ENCODE results near the gene HLA-DRB1.
"Not testable (repeated sequence)": the region's sequence is repeated elsewhere in the genome, so short reads cannot be mapped to it uniquely, and the experiment has no call there.

HLA-DRB1 gene

DNA sequence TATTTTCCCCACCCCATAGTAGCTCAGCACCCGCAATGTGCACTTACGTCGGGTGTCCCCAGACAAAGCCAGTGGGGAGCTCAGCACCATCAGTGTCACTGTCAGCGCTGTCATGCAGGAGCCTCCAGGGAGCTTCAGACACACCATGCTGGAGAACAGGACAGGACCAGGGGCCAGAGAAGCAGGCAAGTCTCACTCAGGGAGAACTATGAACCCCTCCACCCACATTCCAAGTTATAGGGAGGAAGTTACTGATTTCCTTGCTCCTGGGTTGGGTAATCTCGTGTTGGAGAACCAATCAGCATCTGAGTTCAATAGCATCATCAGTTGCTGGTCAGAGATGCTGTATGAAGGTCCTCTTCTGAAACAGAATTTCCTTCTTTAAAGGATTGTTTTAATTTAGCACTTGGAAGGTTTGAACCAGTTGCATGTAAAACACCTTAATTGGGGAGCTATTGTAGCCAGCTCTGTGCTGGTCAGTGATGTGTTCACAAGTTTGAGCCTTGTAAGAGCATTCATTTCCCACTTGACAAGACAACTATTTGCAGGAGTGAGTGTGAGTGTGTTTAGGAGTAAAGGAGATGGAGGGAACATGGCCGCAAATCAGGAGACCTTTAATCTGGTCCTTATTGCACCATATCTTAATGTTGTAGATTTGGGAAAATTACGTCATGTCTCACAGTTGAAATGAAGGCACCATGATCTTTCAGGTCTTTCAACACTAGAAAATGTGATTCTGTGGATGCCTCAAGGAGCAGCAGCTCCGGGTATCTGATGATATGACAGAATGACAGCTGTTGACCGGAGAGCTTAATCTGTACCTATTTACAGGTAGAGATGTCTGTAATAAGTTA lies at the start of gene HLA-DRB1:
Gene HLA-DRB1 (minus strand): TSS at position 253 of the 854 bp plus-strand sequence. CDS start 106 bp downstream, at position 147.
- peak in 1 of 2 donors; percentile 1 for DNase-seq (ENCODE audit: low read depth in 1 of 2, low spot score in 1 of 2)

DNA sequence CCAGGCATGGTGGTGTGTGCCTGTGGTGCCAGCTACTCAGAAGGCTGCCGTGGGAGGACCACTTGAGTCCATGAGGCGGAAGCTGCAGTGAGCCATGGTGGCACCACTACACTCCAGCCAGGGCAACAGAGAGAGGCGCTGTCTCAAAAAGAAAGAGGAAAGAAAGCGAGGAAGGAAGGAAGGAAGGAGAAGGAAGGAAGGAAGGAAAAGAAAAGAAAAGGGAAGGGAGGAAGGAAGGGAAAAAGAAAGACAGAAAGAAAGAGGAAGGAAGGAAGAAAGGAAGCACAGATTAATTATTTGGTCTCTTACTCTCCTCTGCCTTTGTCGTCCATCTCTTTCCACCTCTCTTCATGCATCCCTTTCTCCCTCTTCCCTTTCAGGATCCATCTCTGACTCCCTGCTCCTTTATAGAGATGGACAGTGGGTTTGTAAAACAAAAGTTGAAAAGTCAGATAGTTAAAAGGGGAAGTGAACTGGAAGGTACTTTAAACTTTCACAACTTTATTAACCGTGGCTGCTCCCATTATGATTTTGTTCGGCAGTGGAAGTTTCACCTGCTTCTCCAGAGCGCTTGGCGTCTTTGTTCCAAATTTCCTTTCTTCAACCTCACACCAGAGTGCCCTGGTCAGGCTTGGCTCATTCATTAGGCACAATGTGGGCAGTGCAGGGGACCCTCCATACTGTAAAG lies 49.0 kb upstream of the HLA-DRB1 start:
- no peak for DNase-seq (ENCODE audit: low read depth in 1 of 2, low spot score in 1 of 2)

DNA sequence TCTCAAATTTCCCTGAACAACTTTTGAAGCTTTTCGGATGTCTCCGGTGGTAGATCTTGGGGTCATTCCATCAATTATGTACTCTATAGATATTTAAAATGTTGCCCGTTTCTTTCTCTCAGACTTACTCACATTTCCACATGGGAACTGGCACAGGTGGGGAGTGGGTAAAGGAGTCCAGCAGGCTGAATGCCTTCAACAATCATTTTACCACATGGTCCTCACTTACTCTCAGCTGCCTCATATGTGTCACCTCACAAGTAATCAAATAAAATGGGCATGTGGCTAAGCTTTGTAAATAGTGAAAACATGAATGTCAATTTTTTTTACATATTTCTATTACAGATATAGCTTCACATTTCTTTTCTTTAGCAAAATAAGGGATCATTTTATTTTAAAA lies 48.2 kb upstream of the HLA-DRB1 start:
- no peak for DNase-seq (ENCODE audit: low read depth in 1 of 2, low spot score in 1 of 2)

GRCh38 chr6:32637219-32637880 lies 47.7 kb upstream of the HLA-DRB1 start, which contains the start of gene HLA-DQA1:
Gene HLA-DQA1, plus strand, starts transcription at chr6:32637406. Its CDS starts 53 bp downstream, at chr6:32637459.
- no peak for DNase-seq (ENCODE audit: low read depth in 1 of 2, low spot score in 1 of 2)

DNA sequence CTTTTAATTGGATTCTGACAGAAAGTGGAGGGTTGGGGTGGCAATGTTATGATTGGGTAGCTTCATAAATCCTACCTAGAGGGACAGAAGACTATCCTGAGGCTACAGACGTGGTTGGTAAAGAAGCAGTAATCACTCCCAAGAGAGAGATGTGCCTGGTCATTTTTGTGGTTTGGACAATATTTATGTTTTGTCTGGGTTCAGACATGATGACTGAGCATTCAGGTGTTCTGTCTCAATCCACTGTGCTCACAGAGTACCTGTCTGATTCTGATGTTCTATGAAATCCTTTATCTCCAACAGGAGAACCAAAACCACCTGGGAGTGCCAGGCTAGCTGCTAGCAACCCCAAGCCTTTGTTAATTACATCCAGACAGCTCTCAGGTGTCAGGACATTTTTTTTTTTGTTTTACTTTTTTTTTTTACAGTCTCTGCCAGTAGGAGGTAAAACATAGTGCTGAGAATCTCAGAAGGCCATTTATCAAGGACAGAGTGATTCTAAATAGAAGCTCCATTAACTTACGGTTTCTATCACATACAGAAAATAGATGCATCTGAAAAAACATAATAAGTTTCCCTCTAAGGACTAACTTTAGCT lies 46.0 kb upstream of the HLA-DRB1 start:
- no peak for DNase-seq (ENCODE audit: low read depth in 1 of 2, low spot score in 1 of 2)

GRCh38 chr6:32629793-32630192 lies 40.1 kb upstream of the HLA-DRB1 start:
- not testable (repeated sequence) for DNase-seq (ENCODE audit: low read depth in 1 of 2, low spot score in 1 of 2)

- DNase-seq (ENCODE audit: low read depth in 1 of 2, low spot score in 1 of 2) = no peak
These were observed 38.2 kb upstream of the HLA-DRB1 start for GRCh38 chr6:32627831-32628230.

DNA sequence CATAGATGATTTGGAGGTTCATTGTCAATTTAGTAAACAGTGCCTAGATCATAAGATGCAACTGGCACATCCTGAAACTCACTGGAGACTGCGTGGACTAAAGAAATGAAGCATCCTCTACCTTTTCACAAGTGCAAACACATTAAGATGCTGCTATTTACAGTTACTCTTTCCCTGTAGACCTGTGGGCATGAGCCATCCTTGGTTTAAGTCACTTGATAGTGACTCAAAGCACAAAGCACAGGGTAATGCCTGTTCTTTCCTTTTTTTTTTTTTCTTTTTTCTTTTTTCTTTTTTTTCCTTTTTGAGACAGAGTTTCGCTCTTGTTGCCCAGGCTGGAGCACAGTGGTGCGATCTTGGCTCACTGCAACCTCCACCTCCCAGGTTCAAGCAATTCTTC lies 37.6 kb upstream of the HLA-DRB1 start:
- DNase-seq (ENCODE audit: low read depth in 1 of 2, low spot score in 1 of 2) = no peak

- DNase-seq (ENCODE audit: low read depth in 1 of 2, low spot score in 1 of 2) = no peak
These were observed 35.5 kb upstream of the HLA-DRB1 start for GRCh38 chr6:32625137-32625536.

DNA sequence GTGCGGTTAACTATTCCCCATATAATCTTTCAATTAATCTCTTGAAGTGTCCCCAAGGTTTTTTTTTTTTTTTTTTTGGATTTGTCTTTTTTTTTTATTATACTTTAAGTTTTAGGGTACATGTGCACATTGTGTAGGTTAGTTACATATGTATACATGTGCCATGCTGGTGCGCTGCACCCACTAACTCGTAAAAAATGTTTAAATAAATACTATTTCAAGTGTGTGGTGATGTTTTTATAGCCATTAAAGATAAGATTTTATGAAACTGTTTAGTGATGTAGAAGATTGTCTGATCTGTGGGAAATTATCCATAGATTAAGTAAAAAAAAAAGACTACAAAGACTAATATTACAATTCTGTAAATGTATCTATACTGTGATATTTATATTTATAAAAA lies 34.9 kb upstream of the HLA-DRB1 start:
- DNase-seq (ENCODE audit: low read depth in 1 of 2, low spot score in 1 of 2) = no peak

GRCh38 chr6:32623693-32624092 lies 34.0 kb upstream of the HLA-DRB1 start:
- DNase-seq (ENCODE audit: low read depth in 1 of 2, low spot score in 1 of 2) = no peak

GRCh38 chr6:32622545-32623401 lies 33.1 kb upstream of the HLA-DRB1 start:
- DNase-seq (ENCODE audit: low read depth in 1 of 2, low spot score in 1 of 2) = peak in 1 of 2 donors; percentile 4

DNA sequence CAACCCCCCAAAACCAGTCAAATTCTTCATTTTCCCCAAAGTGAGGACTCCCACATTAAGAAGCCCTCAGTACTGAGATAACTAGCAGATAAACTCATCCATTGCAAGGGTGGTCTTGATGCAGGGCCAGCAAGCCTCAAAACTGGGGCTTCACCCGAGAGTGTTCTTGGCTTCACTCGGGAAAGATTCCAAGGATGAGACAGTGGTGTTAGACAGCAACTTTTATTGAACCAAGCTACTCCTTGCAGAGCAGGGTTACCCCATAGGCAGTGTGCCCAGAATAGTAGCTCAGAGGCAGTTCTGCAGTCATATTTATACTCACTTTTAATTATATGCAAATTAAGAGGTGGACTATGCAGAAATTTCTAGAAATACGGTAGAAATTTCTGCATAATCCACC lies 31.7 kb upstream of the HLA-DRB1 start:
- no peak for DNase-seq (ENCODE audit: low read depth in 1 of 2, low spot score in 1 of 2)

GRCh38 chr6:32617751-32618150 lies 28.1 kb upstream of the HLA-DRB1 start:
- no peak for DNase-seq (ENCODE audit: low read depth in 1 of 2, low spot score in 1 of 2)

GRCh38 chr6:32615885-32616532 lies 26.4 kb upstream of the HLA-DRB1 start:
- no peak for DNase-seq (ENCODE audit: low read depth in 1 of 2, low spot score in 1 of 2)

DNA sequence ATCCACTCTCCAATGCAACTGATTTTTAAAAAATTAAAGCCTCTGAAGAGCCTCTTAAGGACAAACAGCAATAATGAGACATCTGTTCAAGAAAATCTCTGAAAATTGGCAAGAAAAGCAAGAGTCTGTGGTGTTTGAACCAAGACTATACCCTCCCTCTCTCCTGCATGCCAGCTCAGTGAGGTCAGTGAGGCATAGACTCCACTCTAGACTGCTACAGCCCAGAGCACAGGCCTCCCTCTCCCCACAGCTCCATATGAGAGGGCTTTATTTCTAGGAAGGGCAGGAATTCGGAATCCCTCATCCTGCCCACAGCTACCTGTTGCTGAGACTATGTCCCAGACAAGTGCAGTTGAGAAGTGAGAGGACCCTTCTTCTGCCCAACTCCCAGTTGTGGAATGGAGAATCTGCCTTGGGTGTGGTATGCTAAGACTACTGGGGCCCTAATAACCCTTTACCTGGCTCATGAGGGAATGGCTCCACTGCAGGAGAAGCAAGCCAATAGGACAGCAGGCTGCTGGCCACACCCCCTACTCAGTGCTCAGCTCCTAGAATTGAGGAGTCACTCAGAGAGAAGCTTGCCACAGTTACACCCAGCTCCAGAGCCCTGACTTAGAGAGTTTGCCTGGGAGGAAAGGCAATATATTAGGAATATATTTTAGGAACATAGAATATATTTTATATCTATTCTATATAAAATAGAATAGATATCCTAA lies 24.9 kb upstream of the HLA-DRB1 start:
- no peak for DNase-seq (ENCODE audit: low read depth in 1 of 2, low spot score in 1 of 2)

GRCh38 chr6:32613475-32613874 lies 23.8 kb upstream of the HLA-DRB1 start:
- no peak for DNase-seq (ENCODE audit: low read depth in 1 of 2, low spot score in 1 of 2)

- DNase-seq (ENCODE audit: low read depth in 1 of 2, low spot score in 1 of 2) = no peak
These were observed 21.1 kb upstream of the HLA-DRB1 start for GRCh38 chr6:32610682-32611296.
